Endothelial cell of umbilical vein (primary cell): ENCODE results near the gene PRKAG2. TPM values are rescaled to one million over a fixed set of nuclear protein-coding genes. Genes with fewer than 3 reads are reported as not detected.

Source experiments
- BruUV-seq: library from RNA; stranded (reverse); fragments of 400-500 nt; replicated peaks from 2 replicates; lab custom pipeline; 2021; lab: Mats Ljungman, UMichigan
- CTCF ChIA-PET: fragments of 300-600, 350-600 bp; sonication (Branson Sonifier 250); formaldehyde crosslinking; loops from one replicate; lab custom pipeline; 2021; ENCODE audit warnings: antibody characterized with exemption, inconsistent platforms; lab: Charles Lee
- POLR2A ChIA-PET: fragments of 300-600, 350-600 bp; sonication (Branson Sonifier 250); formaldehyde crosslinking; loops from one replicate; lab custom pipeline; 2021; ENCODE audit warnings: antibody characterized with exemption, inconsistent platforms; lab: Charles Lee
- DNase-seq: peaks from one replicate; pipeline ENCODE4 v3.0.0-alpha.2; 2011; ENCODE audit warnings: low read depth, low spot score
- FAIRE-seq: peaks from 2 replicates; lab custom pipeline; 2011; peaks lifted over from hg19 to GRCh38; lab: Jason Lieb, UNC
- H2AFZ ChIP-seq: 2 replicates; pipeline ENCODE4 v1.6.0; 2012; ENCODE audit warnings: low read depth, low read length, control low read depth, inconsistent platforms
- H3K27ac ChIP-seq: 2 replicates; pipeline ENCODE4 v1.5.1; 2011; ENCODE audit warnings: low read depth, mild to moderate bottlenecking, control low read depth, low read length, moderate library complexity; ENCODE audit not compliant: insufficient read depth
- H3K27me3 ChIP-seq, 2 experiments: 2 replicates each; pipeline versions ENCODE4 v1.6.0 to v1.6.1; 2011; ENCODE audit warnings: low read length in 2 of 2, mixed read lengths in 1 of 2; ENCODE audit not compliant: control insufficient read depth in 2 of 2, insufficient read depth in 2 of 2
- H3K36me3 ChIP-seq, 2 experiments: 2 replicates in 1 of 2; 3 replicates in 1 of 2; pipeline ENCODE4 v1.5.1; 2011; ENCODE audit warnings: low read length in 2 of 2, mild to moderate bottlenecking in 1 of 2, moderate library complexity in 1 of 2; ENCODE audit not compliant: control insufficient read depth in 2 of 2, insufficient read depth in 2 of 2; ENCODE audit errors: extremely low read depth in 1 of 2
- H3K4me1 ChIP-seq: 3 replicates; pipeline ENCODE4 v1.5.1; 2011; ENCODE audit warnings: mild to moderate bottlenecking, low read length; ENCODE audit not compliant: control insufficient read depth, insufficient read depth; ENCODE audit errors: extremely low read depth
- H3K4me2 ChIP-seq: 2 replicates; pipeline ENCODE4 v1.6.1; 2011; ENCODE audit warnings: low read length, control low read depth, mixed read lengths; ENCODE audit not compliant: insufficient read depth
- H3K4me3 ChIP-seq, 3 experiments: fragments of 200-600 bp in 1 of 3; sonication (generic), shearing (Covaris generic) in 1 of 3; replicated peaks in 1 of 3; 2 replicates each; pipeline ENCODE4 v1.5.1; 2011 to 2016; ENCODE audit warnings: control low read depth in 3 of 3, low read length in 3 of 3, mild to moderate bottlenecking in 2 of 3, inconsistent platforms in 1 of 3, low read depth in 1 of 3, moderate library complexity in 1 of 3; ENCODE audit not compliant: insufficient read depth in 1 of 3
- H3K79me2 ChIP-seq: 2 replicates; pipeline ENCODE4 v1.6.0; 2012; ENCODE audit warnings: low read length, inconsistent platforms; ENCODE audit not compliant: control insufficient read depth, insufficient read depth
- H3K9ac ChIP-seq: replicated peaks from 2 replicates; pipeline ENCODE3; 2011; ENCODE audit warnings: low read length, control low read depth; ENCODE audit not compliant: insufficient read depth; ENCODE audit errors: extremely low read depth
- H3K9me1 ChIP-seq: replicated peaks from 3 replicates; pipeline ENCODE4 v1.6.0; 2011; ENCODE audit warnings: mild to moderate bottlenecking, low read length; ENCODE audit not compliant: control insufficient read depth, insufficient read depth; ENCODE audit errors: extremely low read depth
- H3K9me3 ChIP-seq: replicated peaks from 2 replicates; pipeline ENCODE4 v1.5.1; 2012; ENCODE audit warnings: low read length, inconsistent platforms; ENCODE audit not compliant: control insufficient read depth, insufficient read depth
- H4K20me1 ChIP-seq: replicated peaks from 2 replicates; pipeline ENCODE3; 2011; ENCODE audit warnings: mild to moderate bottlenecking, low read length; ENCODE audit not compliant: control insufficient read depth, insufficient read depth; ENCODE audit errors: extremely low read depth
- CTCF ChIP-seq, 2 donors: IDR thresholded peaks; 1 replicate in 1 of 2; 2 replicates in 1 of 2; pipeline ENCODE4 v1.5.1; 2011; ENCODE audit warnings: low read length in 2 of 2, mild to moderate bottlenecking in 2 of 2, moderate library complexity in 2 of 2, control low read depth in 1 of 2, inconsistent platforms in 1 of 2, low read depth in 1 of 2; ENCODE audit not compliant: insufficient read depth in 1 of 2; ENCODE audit errors: extremely low read depth in 1 of 2
- EZH2 ChIP-seq: IDR thresholded peaks from 2 replicates; pipeline ENCODE4 v1.6.1; 2012; ENCODE audit warnings: borderline replicate concordance, low read depth, mild to moderate bottlenecking, moderate library complexity, low read length, inconsistent platforms; ENCODE audit not compliant: severe bottlenecking
- FOS ChIP-seq: IDR thresholded peaks from 2 replicates; pipeline ENCODE4 v1.6.1; 2011; ENCODE audit warnings: mild to moderate bottlenecking, low read length, moderate library complexity, borderline replicate concordance; ENCODE audit not compliant: insufficient read depth
- GATA2 ChIP-seq: IDR thresholded peaks from 2 replicates; pipeline ENCODE4 v1.7.0; 2011; ENCODE audit warnings: low read depth, mild to moderate bottlenecking, moderate library complexity, mixed read lengths, low read length; ENCODE audit not compliant: insufficient read length, insufficient read depth
- JUN ChIP-seq: IDR thresholded peaks from 2 replicates; pipeline ENCODE4 v1.6.1; 2011; ENCODE audit warnings: borderline replicate concordance, low read depth; ENCODE audit not compliant: insufficient read length, insufficient read depth
- MAX ChIP-seq: IDR thresholded peaks from 2 replicates; pipeline ENCODE4 v1.6.1; 2011; ENCODE audit not compliant: insufficient read depth, insufficient read length
- MYC ChIP-seq: IDR thresholded peaks from one replicate; pipeline ENCODE4 v1.6.1; 2011; ENCODE audit warnings: mild to moderate bottlenecking, low read depth, low read length
- POLR2A ChIP-seq: IDR thresholded peaks from 2 replicates; pipeline ENCODE4 v1.6.1; 2012; ENCODE audit warnings: low read depth, mild to moderate bottlenecking, control low read depth, low read length
- POLR2AphosphoS5 ChIP-seq: IDR thresholded peaks from 2 replicates; pipeline ENCODE4 v1.6.1; 2012; ENCODE audit warnings: low read depth, mild to moderate bottlenecking, control low read depth, low read length, moderate library complexity; ENCODE audit not compliant: insufficient read depth
- dilution Hi-C: fragments of 300-500 bp; cut with MboI; formaldehyde crosslinking; loops from one replicate; pipeline ENCODE4 v1.15.0; 2019; ENCODE audit warnings: low sequenced_read_pairs; ENCODE audit not compliant: extremely low pct_ligation_motif_present
- intact Hi-C: fragments of 100-400 bp; cut with micrococcal nuclease; formaldehyde crosslinking; loops from one replicate; pipeline ENCODE4 v1.10.0; 2022
- polyA plus RNA-seq, 4 experiments: library from polyadenylated mRNA; depleted of rRNA in 3 of 4; stranded (reverse) in 3 of 4; unstranded in 1 of 4; fragments of >200 nt; gene quantifications; 2 replicates each; pipeline versions ENCODE4 v1.2.1 to v1.2.3, GENCODE V29; 2011 to 2012; ENCODE audit warnings: missing spikeins in 1 of 4
- total RNA-seq: library from RNA; stranded (reverse); gene quantifications from 2 replicates; pipeline ENCODE4 v1.2.3, GENCODE V29; 2021

Gene PRKAG2
- total and polyA plus RNA-seq, 2 donors (not counting 3 experiments of a cell fraction or from before 2014, with no cell fraction given): 19.3 to 51.5 TPM

- H3K9me3 ChIP-seq: no peaks in the 10 kb centered on the region
- TF ChIP-seq EZH2: no peak
- TF ChIP-seq GATA2: no peak
- no peak for TF ChIP-seq FOS
- no peak for TF ChIP-seq MAX
- TF ChIP-seq CTCF (IDR thresholded peaks at IDR 0.05; ENCODE audit: extremely low read depth in 1 of 2, insufficient read depth in 1 of 2, low read depth in 1 of 2, low read length in 2 of 2): no peak
- TF ChIP-seq POLR2A: no peak
- no peak for TF ChIP-seq JUN
- no peak for TF ChIP-seq POLR2AphosphoS5
- TF ChIP-seq MYC: no peak
- no peak overlapping the region for H3K27ac ChIP-seq
- H3K4me2 ChIP-seq: no peak overlapping the region
- FAIRE-seq (no peak), DNase-seq (no peak)
- H3K4me3 ChIP-seq: no peak overlapping the region
- no peaks in the 10 kb centered on the region for H3K4me1 ChIP-seq
- no peaks in the 10 kb centered on the region for H3K27me3 ChIP-seq
- H3K9ac ChIP-seq: no peak overlapping the region
- no TSS peak for BruUV-seq
- no peaks in the 10 kb centered on the region for H4K20me1 ChIP-seq
- CTCF ChIA-PET: interaction anchor here (0.6 to 1.4 kb wide), 6 partner anchors 10 to 147 kb away, joined by 3 read pairs; no protein-coding TSS in a partner anchor
- H3K36me3 ChIP-seq: no peaks in the 10 kb centered on the region
- intact Hi-C loops: no loop called here
- no peaks in the 10 kb centered on the region for H3K9me1 ChIP-seq
- dilution Hi-C loops: no loop called here
- H3K79me2 ChIP-seq: no peaks in the 10 kb centered on the region
- H2AFZ ChIP-seq: no peak overlapping the region
- POLR2A ChIA-PET: no interaction called here
Observed at GRCh38 chr7:151717918-151718317, 159.0 kb downstream of the PRKAG2 start.
